Caco-2 (cell line): Measurements from ENCODE around the gene DSTN. TPM values are rescaled to one million over a fixed set of nuclear protein-coding genes. Genes with fewer than 3 reads are reported as not detected.

Experiments
- BruUV-seq: library from RNA; stranded (reverse); fragments of 400-500 nt; replicated peaks from 2 replicates; lab custom pipeline; 2021; lab: Mats Ljungman, UMichigan
- CTCF ChIA-PET: fragments of 300-600 bp; sonication (Branson Sonifier 250); formaldehyde crosslinking; loops from one replicate; lab custom pipeline; 2022; ENCODE audit warnings: antibody characterized with exemption; lab: Charles Lee
- POLR2A ChIA-PET: fragments of 300-600 bp; sonication (Branson Sonifier 250); formaldehyde crosslinking; loops from one replicate; lab custom pipeline; 2022; ENCODE audit warnings: antibody characterized with exemption; lab: Charles Lee
- DNase-seq, 2 experiments: peaks; one replicate each; pipeline versions ENCODE4 v3.0.0 to v3.0.0-alpha.2; 2020 to 2022
- H3K27me3 ChIP-seq: replicated peaks from 2 replicates; pipeline ENCODE4 v1.6.0; 2011; ENCODE audit warnings: low read length; ENCODE audit not compliant: control insufficient read depth, insufficient read depth
- H3K36me3 ChIP-seq: 2 replicates; pipeline ENCODE4 v1.5.1; 2011; ENCODE audit warnings: low read length; ENCODE audit not compliant: control insufficient read depth, insufficient read depth
- H3K4me1 ChIP-seq: fragments of 250-450 bp; sonication (Bioruptor Pico); 2 replicates; pipeline ENCODE4 v1.5.1; 2020; ENCODE audit warnings: mild to moderate bottlenecking
- H3K4me3 ChIP-seq: 2 replicates; pipeline ENCODE4 v1.5.1; 2011; ENCODE audit warnings: low read depth, mild to moderate bottlenecking, control low read depth, low read length
- H3K9me3 ChIP-seq: fragments of 250-450 bp; sonication (Bioruptor Pico); 2 replicates; pipeline ENCODE4 v1.5.1; 2020; ENCODE audit warnings: mild to moderate bottlenecking, moderate library complexity
- H3K27ac Mint-ChIP-seq: one replicate; pipeline ENCODE4 v1.8.0; 2022; ENCODE audit warnings: mixed read lengths; ENCODE audit not compliant: unreplicated experiment
- H3K27me3 Mint-ChIP-seq: one replicate; pipeline ENCODE4 v1.8.0; 2022; ENCODE audit warnings: mixed read lengths; ENCODE audit not compliant: insufficient read depth, unreplicated experiment
- H3K36me3 Mint-ChIP-seq: one replicate; pipeline ENCODE4 v1.8.0; 2022; ENCODE audit warnings: mild to moderate bottlenecking, mixed read lengths; ENCODE audit not compliant: insufficient read depth, unreplicated experiment
- H3K4me1 Mint-ChIP-seq: one replicate; pipeline ENCODE4 v1.8.0; 2022; ENCODE audit warnings: low read depth, mixed read lengths; ENCODE audit not compliant: unreplicated experiment
- H3K4me3 Mint-ChIP-seq: one replicate; pipeline ENCODE4 v1.8.0; 2022; ENCODE audit warnings: mild to moderate bottlenecking, moderate library complexity, mixed read lengths; ENCODE audit not compliant: unreplicated experiment
- H3K9me3 Mint-ChIP-seq: one replicate; pipeline ENCODE4 v1.8.0; 2022; ENCODE audit warnings: mixed read lengths; ENCODE audit not compliant: unreplicated experiment
- CTCF ChIP-seq, 2 experiments: fragments of 200-600 bp in 1 of 2; IDR thresholded peaks; 1 replicate in 1 of 2; 2 replicates in 1 of 2; pipeline versions ENCODE4 v1.5.1 to v1.8.0; 2011 to 2022; ENCODE audit warnings: antibody characterized with exemption in 1 of 2, control low read depth in 1 of 2, inconsistent platforms in 1 of 2, low read depth in 1 of 2, low read length in 1 of 2, mild to moderate bottlenecking in 1 of 2, moderate library complexity in 1 of 2; ENCODE audit not compliant: insufficient read depth in 1 of 2, severe bottlenecking in 1 of 2, unreplicated experiment in 1 of 2
- intact Hi-C: fragments of 100-400 bp; cut with micrococcal nuclease; formaldehyde crosslinking; loops from one replicate; pipeline ENCODE4 v1.10.0; 2022; ENCODE audit not compliant: unreplicated experiment
- total RNA-seq: library from RNA; stranded (reverse); gene quantifications from 2 replicates; pipeline ENCODE4 v1.2.3, GENCODE V29; 2022

DSTN gene
- total RNA-seq, 1 experiment from 2014 or later, result 318 TPM

GRCh38 chr20:17627101-17627955 lies 57.5 kb downstream of the DSTN start:
- TF ChIP-seq CTCF (IDR thresholded peaks at IDR 0.05; ENCODE audit: insufficient read depth in 1 of 2, low read depth in 1 of 2, low read length in 1 of 2, severe bottlenecking in 1 of 2, unreplicated experiment in 1 of 2), result no peak
- Mint-ChIP-seq H3K27ac (peak overlapping the region; percentile 59), H3K9me3 (no peaks in the 10 kb centered on the region), H3K4me1 (no peaks in the 10 kb centered on the region), H3K27me3 (no peaks in the 10 kb centered on the region), H3K36me3 (peaks cover 100% of the 10 kb centered on the region), H3K4me3 (no peak overlapping the region)
- ChIA-PET POLR2A (no interaction called here), CTCF (interaction anchor here (0.6 to 1.2 kb wide), 2 partner anchors 55 to 57 kb away, joined by 3 to 4 read pairs; partner anchors contain the start of genes DSTN and RRBP1)
- no peaks in the 10 kb centered on the region for H3K27me3 ChIP-seq
- H3K9me3 ChIP-seq, result no peaks in the 10 kb centered on the region
- DNase-seq, result no peak
- BruUV-seq, result no TSS peak
- intact Hi-C loops, result no loop called here
- H3K4me3 ChIP-seq, result no peak overlapping the region
- H3K4me1 ChIP-seq, result no peaks in the 10 kb centered on the region
- H3K36me3 ChIP-seq, result peaks cover 31% of the 10 kb centered on the region

- Mint-ChIP-seq H3K4me1 (no peaks in the 10 kb centered on the region), H3K27ac (peak overlapping the region; percentile 77), H3K9me3 (no peaks in the 10 kb centered on the region), H3K4me3 (no peak overlapping the region), H3K36me3 (peaks cover 100% of the 10 kb centered on the region), H3K27me3 (no peaks in the 10 kb centered on the region)
- no peak overlapping the region for H3K4me3 ChIP-seq
- intact Hi-C loops, result no loop called here
- ChIA-PET CTCF (interaction anchor here (0.5 kb wide), 1 partner anchor 20 kb away, joined by 3 read pairs; no protein-coding TSS in a partner anchor), POLR2A (no interaction called here)
- no peaks in the 10 kb centered on the region for H3K27me3 ChIP-seq
- no peak for TF ChIP-seq CTCF (IDR thresholded peaks at IDR 0.05; ENCODE audit: insufficient read depth in 1 of 2, low read depth in 1 of 2, low read length in 1 of 2, severe bottlenecking in 1 of 2, unreplicated experiment in 1 of 2)
- H3K36me3 ChIP-seq, result peaks cover 30% of the 10 kb centered on the region
- no TSS peak for BruUV-seq
- H3K9me3 ChIP-seq, result no peaks in the 10 kb centered on the region
- no peaks in the 10 kb centered on the region for H3K4me1 ChIP-seq
- DNase-seq, result no peak
These were observed 58.4 kb downstream of the DSTN start for GRCh38 chr20:17628101-17628841.

GRCh38 chr20:17629025-17629424 lies 59.1 kb downstream of the DSTN start:
- Histone ChIP-seq H3K27me3 (no peaks in the 10 kb centered on the region), H3K9me3 (no peaks in the 10 kb centered on the region), H3K36me3 (peaks cover 29% of the 10 kb centered on the region), H3K4me3 (no peak overlapping the region), H3K4me1 (no peaks in the 10 kb centered on the region)
- Mint-ChIP-seq H3K27me3 (no peaks in the 10 kb centered on the region), H3K4me1 (peaks cover 2% of the 10 kb centered on the region), H3K4me3 (no peak overlapping the region), H3K36me3 (peaks cover 100% of the 10 kb centered on the region), H3K27ac (no peak overlapping the region), H3K9me3 (no peaks in the 10 kb centered on the region)
- no peak for TF ChIP-seq CTCF (IDR thresholded peaks at IDR 0.05; ENCODE audit: insufficient read depth in 1 of 2, low read depth in 1 of 2, low read length in 1 of 2, severe bottlenecking in 1 of 2, unreplicated experiment in 1 of 2)
- DNase-seq, result no peak
- no TSS peak for BruUV-seq
- intact Hi-C loops, result no loop called here
- ChIA-PET POLR2A (no interaction called here), CTCF (no interaction called here)
